K562 (cell line): ENCODE data around the gene MYH9. TPM values are rescaled to one million over a fixed set of nuclear protein-coding genes. Genes with fewer than 3 reads are reported as not detected.
A peak's percentile ranks its signal among the peaks of the same experiment; 100 is the strongest.

ENCODE experiments used
- ATAC-seq: fragments of 200-7000 bp; cut with Tn5 transposase; 3 replicates; pipeline ENCODE4 v1.9.1; 2020; ENCODE audit warnings: moderate library complexity
- BruUV-seq: library from RNA; stranded (reverse); fragments of 400-500 nt; replicated peaks from 2 replicates; lab custom pipeline; 2021; lab: Mats Ljungman, UMichigan
- CTCF ChIA-PET: fragments of 300-600 bp; formaldehyde crosslinking; extraction: SDS; loops from one replicate; lab custom pipeline; 2021; ENCODE audit warnings: low intra/inter-chr PET ratio; lab: Yijun Ruan, JAX
- POLR2A ChIA-PET: fragments of 300-600, 350-650 bp; sonication (Branson Sonifier 250); formaldehyde crosslinking; extraction: SDS; loops from one replicate; lab custom pipeline; 2021; ENCODE audit warnings: antibody characterized with exemption, inconsistent platforms; lab: Yijun Ruan, JAX
- DNase-seq, 4 experiments: peaks; one replicate each; pipeline versions ENCODE4 v3.0.0 to v3.0.0-alpha.2; 2011 to 2018; ENCODE audit warnings: low spot score in 3 of 4, mixed read lengths in 3 of 4; ENCODE audit errors: extremely low read depth in 1 of 4
- FAIRE-seq: peaks from 2 replicates; lab custom pipeline; 2011; peaks lifted over from hg19 to GRCh38; lab: Jason Lieb, UNC
- H2AFZ ChIP-seq: 2 replicates; pipeline ENCODE4 v1.6.0; 2011; ENCODE audit warnings: low read depth, low read length, control low read depth, inconsistent platforms
- H3K27ac ChIP-seq: fragments of 200-600 bp; 3 replicates; pipeline ENCODE4 v1.8.0; 2011; ENCODE audit warnings: low read depth, mild to moderate bottlenecking, control low read depth, inconsistent platforms, low read length, moderate library complexity, mixed read lengths; ENCODE audit errors: extremely low read depth
- H3K27me3 ChIP-seq, 2 experiments: fragments of 300-600 bp in 1 of 2; 2 replicates in 1 of 2; 3 replicates in 1 of 2; pipeline versions ENCODE4 v1.6.0 to v1.8.0; 2011; ENCODE audit warnings: inconsistent platforms in 2 of 2, low read length in 2 of 2, mild to moderate bottlenecking in 1 of 2, mixed read lengths in 1 of 2, moderate library complexity in 1 of 2; ENCODE audit not compliant: control insufficient read depth in 2 of 2, insufficient read depth in 2 of 2
- H3K36me3 ChIP-seq: fragments of 300-600 bp; 3 replicates; pipeline ENCODE4 v1.8.0; 2011; ENCODE audit warnings: mild to moderate bottlenecking, low read length, inconsistent platforms; ENCODE audit not compliant: control insufficient read depth, insufficient read depth
- H3K4me1 ChIP-seq, 2 experiments: fragments of 200-600 bp in 1 of 2; replicated peaks in 1 of 2; 2 replicates in 1 of 2; 3 replicates in 1 of 2; pipeline versions ENCODE4 v1.5.1 to v1.8.0; 2011; ENCODE audit warnings: inconsistent platforms in 2 of 2, low read length in 2 of 2, mild to moderate bottlenecking in 1 of 2, mixed read lengths in 1 of 2, moderate library complexity in 1 of 2; ENCODE audit not compliant: control insufficient read depth in 2 of 2, insufficient read depth in 2 of 2
- H3K4me2 ChIP-seq: 2 replicates; pipeline ENCODE4 v1.6.1; 2011; ENCODE audit warnings: low read length, control low read depth, inconsistent platforms, mixed read lengths; ENCODE audit not compliant: insufficient read depth
- H3K4me3 ChIP-seq: fragments of 200-600 bp; sonication (generic), shearing (Covaris generic); 2 replicates; pipeline ENCODE4 v1.5.1; 2016; ENCODE audit warnings: control low read depth, inconsistent platforms
- H3K79me2 ChIP-seq: fragments of 200-600 bp; 3 replicates; pipeline ENCODE4 v1.8.0; 2011; ENCODE audit warnings: low read length, inconsistent platforms; ENCODE audit not compliant: control insufficient read depth, insufficient read depth
- H3K9ac ChIP-seq, 2 experiments: 2 replicates each; pipeline versions ENCODE4 v1.6.0 to v1.6.1; 2011; ENCODE audit warnings: low read depth in 2 of 2, low read length in 2 of 2, control low read depth in 1 of 2, inconsistent platforms in 1 of 2, mild to moderate bottlenecking in 1 of 2, mixed read lengths in 1 of 2; ENCODE audit not compliant: insufficient read depth in 1 of 2
- H3K9me1 ChIP-seq: one replicate; pipeline ENCODE4 v1.6.0; 2011; ENCODE audit warnings: inconsistent platforms, mild to moderate bottlenecking, low read length, moderate library complexity; ENCODE audit not compliant: control insufficient read depth, insufficient read depth
- H3K9me3 ChIP-seq: replicated peaks from 2 replicates; pipeline ENCODE4 v1.5.1; 2011; ENCODE audit warnings: low read depth, low read length, inconsistent platforms; ENCODE audit not compliant: control insufficient read depth, insufficient read depth
- H4K20me1 ChIP-seq: replicated peaks from 2 replicates; pipeline ENCODE4 v1.6.1; 2011; ENCODE audit warnings: low read length, inconsistent platforms, mixed read lengths; ENCODE audit not compliant: control insufficient read depth, insufficient read depth
- CHD2 ChIP-seq: IDR thresholded peaks from 2 replicates; pipeline ENCODE4 v1.6.1; 2011; ENCODE audit warnings: low read depth, low read length
- DDX20 ChIP-seq: fragments of 450-650 bp; IDR thresholded peaks from 2 replicates; pipeline ENCODE4 v1.6.1; 2016; ENCODE audit warnings: missing genetic modification characterization, low read depth, mild to moderate bottlenecking, missing compliant biosample characterization, moderate library complexity
- GMEB1 ChIP-seq: fragments of 250-450 bp; sonication (Bioruptor Pico); IDR thresholded peaks from 2 replicates; pipeline ENCODE4 v1.4.0; 2020; ENCODE audit warnings: mild to moderate bottlenecking
- NFIC ChIP-seq: fragments of 450-650 bp; IDR thresholded peaks from 2 replicates; pipeline ENCODE4 v1.6.1; 2017; ENCODE audit warnings: mild to moderate bottlenecking, inconsistent platforms
- ZNF431 ChIP-seq: sonication (generic); formaldehyde crosslinking; IDR thresholded peaks from 2 replicates; pipeline ENCODE4 v1.8.0; 2022; ENCODE audit warnings: mild to moderate bottlenecking, missing genetic modification reagents
- WGBS: fragments of 100-300 bp; shearing (Covaris generic); methylation state at CpG from one replicate; pipeline ENCODE4 v1.1.6; 2016; ENCODE audit warnings: low coverage, mixed read lengths; ENCODE audit not compliant: insufficient coverage; ENCODE audit errors: missing lambda C conversion rate; 5-methylcytosine and 5-hydroxymethylcytosine counted together
- in situ Hi-C: fragments of 300-500 bp; cut with MboI; formaldehyde crosslinking; loops from 4 replicates; pipeline ENCODE4 v1.15.0; 2018; ENCODE audit warnings: inconsistent platforms, mixed read lengths
- intact Hi-C: fragments of 100-400 bp; cut with micrococcal nuclease; formaldehyde crosslinking; loops from 2 replicates; pipeline ENCODE4 v1.14.2; 2022
- polyA plus RNA-seq, 8 experiments: library from polyadenylated mRNA; depleted of rRNA in 4 of 8; stranded (reverse) in 5 of 8; unstranded in 3 of 8; fragments of >200 nt; fragmentation: Nextera tagmentation in 2 of 8; fragmentation: Illumina TruSeq in 1 of 8; extraction: Ambion mirVana in 2 of 8; extraction: Trizol in 1 of 8; gene quantifications; 2 replicates each; pipeline versions ENCODE4 v1.2.1 to v1.2.3, GENCODE V29; 2011 to 2014; ENCODE audit warnings: inconsistent platforms in 1 of 8, missing spikeins in 1 of 8
- total RNA-seq, 7 experiments: library from RNA; depleted of rRNA in 6 of 7; stranded (reverse); fragments of >200 nt in 6 of 7; fragmentation: Illumina TruSeq in 2 of 7; extraction: Trizol in 2 of 7; gene quantifications; 2 replicates each; pipeline versions ENCODE4 v1.2.1 to v1.2.3, GENCODE V29; 2011 to 2021; ENCODE audit warnings: low replicate concordance in 1 of 7

MYH9 gene
- total and polyA plus RNA-seq, 9 of the 15 experiments (the other 6 are each of a cell fraction or from before 2014, with no cell fraction given), result 0.71 to 111 (median 24.6) TPM

- H3K4me1 ChIP-seq, result peaks cover 51 to 54% of the 10 kb centered on the region in 2 experiments
- no peak overlapping the region for H3K4me3 ChIP-seq
- intact Hi-C loops (no loop called here), in situ Hi-C loops (no loop called here)
- no TSS peak for BruUV-seq
- H3K9ac ChIP-seq, result peak overlapping the region in 1 of 2 experiments; percentile 50; a peak in 1 of 4 replicates
- H3K36me3 ChIP-seq, result peaks cover 79% of the 10 kb centered on the region
- no peak overlapping the region for H2AFZ ChIP-seq
- no peak overlapping the region for H3K4me2 ChIP-seq
- CTCF ChIA-PET, result no interaction called here
- POLR2A ChIA-PET, result interaction anchor here (0.6 to 1.7 kb wide), 6 partner anchors 16 to 154 kb away, joined by 3 to 8 read pairs (median 4); partner anchors contain the start of gene TXN2
- no peak for DNase-seq
- no peak for FAIRE-seq
- no peaks in the 10 kb centered on the region for H3K27me3 ChIP-seq
- no peaks in the 10 kb centered on the region for H4K20me1 ChIP-seq
- H3K9me3 ChIP-seq, result no peaks in the 10 kb centered on the region
- WGBS, result 84% methylated on average over 12 of the region's 13 CpGs
- H3K79me2 ChIP-seq, result peaks cover 47% of the 10 kb centered on the region
- peaks cover 5% of the 10 kb centered on the region for H3K9me1 ChIP-seq
- TF ChIP-seq ZNF431, result no peak
- peak; percentile 45; the same call in 1 of the 2 replicates for TF ChIP-seq NFIC
- TF ChIP-seq DDX20, result no peak
- no peak for TF ChIP-seq GMEB1 (CRISPR knock-in tag)
- no peak for TF ChIP-seq CHD2
- H3K27ac ChIP-seq, result peak overlapping the region; percentile 91; the same call in 2 of the 3 replicates
- no peak for ATAC-seq
These were observed 59.7 kb downstream of the MYH9 start for GRCh38 chr22:36327922-36328551.
